ENCODE results near the gene KCTD12.
"Not testable (repeated sequence)": the region's sequence is repeated elsewhere in the genome, so short reads cannot be mapped to it uniquely, and the experiment has no call there.

KCTD12 gene

DNA sequence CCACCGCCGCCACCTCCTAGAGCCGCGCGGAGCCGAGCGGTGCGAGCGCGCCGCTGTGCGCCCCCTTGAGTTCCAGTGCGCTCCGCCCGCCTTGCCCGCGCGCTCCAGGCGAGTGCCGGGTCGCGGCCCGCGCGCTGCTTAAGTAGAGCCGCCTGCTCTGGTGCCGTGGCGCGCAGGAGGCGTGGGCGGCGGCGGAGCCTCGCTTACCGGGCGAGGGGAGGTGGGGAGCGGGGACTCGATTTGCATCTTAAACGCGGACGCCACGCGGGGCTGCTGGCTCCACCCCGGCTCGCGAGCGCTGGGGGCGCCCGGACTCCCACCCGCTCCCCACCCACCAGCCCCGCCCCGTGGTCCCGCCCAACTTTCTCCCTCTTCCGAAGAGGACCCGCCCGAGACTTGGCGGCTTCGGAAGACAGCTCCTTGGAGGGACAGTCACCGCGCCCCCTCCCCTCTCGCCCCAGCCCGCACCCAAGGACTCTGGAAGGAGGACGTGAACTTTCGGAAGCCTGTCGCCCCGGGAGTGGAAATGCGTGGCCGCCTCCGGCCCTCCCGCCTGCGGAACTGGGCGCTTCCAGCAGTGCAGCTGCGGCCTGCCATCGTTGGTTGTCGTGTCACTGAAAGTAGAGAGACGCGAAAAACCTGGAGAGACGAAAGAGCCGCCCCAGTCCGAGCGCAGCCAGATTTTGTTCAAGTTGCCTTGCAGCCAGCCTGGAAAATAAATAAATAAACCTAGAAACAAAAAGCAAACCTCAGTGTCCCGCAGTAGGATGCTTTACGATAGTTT lies at the start of gene KCTD12:
Gene KCTD12, minus strand, starts transcription at position 114 of the 784 bp plus-strand sequence. CDS start 257 bp downstream, outside the sequence.
- DNase-seq (ENCODE audit: low read depth) = no peak

DNA sequence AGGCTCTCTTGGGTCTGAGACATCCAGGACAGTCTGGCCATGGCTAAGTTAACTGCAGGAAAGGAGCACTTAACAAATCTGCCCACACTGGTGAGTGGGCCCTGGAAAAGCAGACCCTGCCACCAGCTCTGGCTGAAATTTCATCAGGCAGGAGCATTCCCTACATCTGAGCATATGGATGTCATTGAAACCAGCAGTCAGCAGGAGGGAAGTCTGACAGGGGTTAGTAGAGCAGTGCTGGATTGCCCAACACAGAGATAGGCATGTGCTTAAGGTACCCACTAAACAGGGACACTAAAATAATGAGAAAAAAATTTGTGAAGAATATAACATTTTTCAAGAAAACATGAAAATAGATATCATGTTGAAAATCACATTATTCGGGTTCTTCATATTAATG lies 48.5 kb upstream of the KCTD12 start:
- DNase-seq (ENCODE audit: low read depth) = no peak

DNA sequence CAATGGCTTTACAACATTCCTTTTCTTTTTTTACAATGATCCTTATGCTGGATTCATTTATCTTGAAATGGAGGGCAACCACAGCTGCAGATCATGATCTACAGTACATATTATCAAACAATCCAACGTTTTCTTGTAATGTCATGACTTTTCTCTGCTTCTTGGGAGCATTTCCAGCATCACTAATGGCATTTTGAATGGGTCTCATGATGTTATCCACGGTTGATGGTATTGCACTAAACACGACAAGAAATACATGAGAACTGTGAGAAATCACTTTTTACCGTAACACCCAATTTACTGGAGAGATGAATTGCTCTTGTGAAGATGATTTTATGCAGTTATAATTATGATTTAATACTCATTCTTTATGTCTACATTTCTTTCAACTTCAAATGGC lies 45.9 kb upstream of the KCTD12 start:
- DNase-seq (ENCODE audit: low read depth) = no peak

- DNase-seq (ENCODE audit: low read depth) = no peak
Measured at GRCh38 chr13:76929851-76930374, 43.7 kb upstream of the KCTD12 start.

GRCh38 chr13:76929320-76929719 lies 43.1 kb upstream of the KCTD12 start:
- DNase-seq (ENCODE audit: low read depth) = no peak

DNA sequence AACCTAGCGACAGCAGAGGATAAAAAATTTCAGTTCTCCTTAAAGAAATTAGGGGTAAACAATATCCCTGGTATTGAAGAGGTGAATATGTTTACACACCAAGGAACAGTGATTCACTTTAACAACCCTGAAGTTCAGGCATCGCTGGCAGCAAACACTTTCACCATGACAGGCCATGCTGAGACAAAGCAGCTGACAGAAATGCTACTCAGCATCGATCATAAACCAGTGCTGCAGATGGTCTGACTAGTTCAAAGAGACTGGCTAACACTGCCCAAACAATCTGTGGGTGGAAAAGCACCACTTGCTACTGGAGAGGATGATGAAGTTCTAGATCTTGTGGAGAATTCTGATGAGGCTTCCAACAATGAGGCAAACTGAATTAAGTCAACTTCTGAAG lies 42.3 kb upstream of the KCTD12 start:
- no peak for DNase-seq (ENCODE audit: low read depth)

GRCh38 chr13:76927955-76928354 lies 41.8 kb upstream of the KCTD12 start:
- no peak for DNase-seq (ENCODE audit: low read depth)

GRCh38 chr13:76925115-76925514 lies 38.9 kb upstream of the KCTD12 start:
- no peak for DNase-seq (ENCODE audit: low read depth)

GRCh38 chr13:76921516-76921915 lies 35.3 kb upstream of the KCTD12 start:
- no peak for DNase-seq (ENCODE audit: low read depth)

DNA sequence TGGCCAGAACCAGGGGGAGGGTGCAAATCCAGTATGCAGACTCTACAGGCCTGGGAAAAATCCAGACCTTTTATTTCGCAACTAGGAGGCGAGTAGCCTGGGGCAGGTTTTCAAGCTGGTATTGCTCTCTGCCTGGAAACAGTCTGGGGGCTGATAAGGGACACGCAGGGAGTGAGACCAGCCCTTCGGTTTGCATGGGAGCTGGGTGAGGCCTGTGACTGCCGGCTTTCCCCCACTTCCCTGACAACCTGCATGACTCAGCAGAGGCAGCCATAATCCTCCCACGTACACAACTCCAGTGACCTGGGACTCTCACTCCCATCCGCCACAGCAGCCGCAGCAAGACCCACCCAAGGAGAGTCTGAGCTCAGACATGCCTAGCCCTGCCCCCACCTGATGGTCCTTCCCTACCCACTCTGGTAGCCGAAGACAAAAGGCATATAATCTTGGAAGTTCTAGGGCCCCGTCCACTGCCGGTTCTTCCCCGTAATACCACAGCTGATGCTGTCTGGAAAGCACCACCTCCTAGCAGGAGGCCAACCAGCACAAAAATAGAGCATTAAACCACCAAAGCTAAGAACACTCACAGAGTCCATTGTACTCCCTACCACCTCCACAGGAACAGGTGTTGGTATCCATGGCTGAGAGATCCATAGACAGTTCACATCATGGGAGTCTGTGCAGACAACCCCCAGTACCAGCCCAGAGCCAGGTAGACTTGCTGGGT lies 31.7 kb upstream of the KCTD12 start:
- DNase-seq (ENCODE audit: low read depth) = not testable (repeated sequence)

DNA sequence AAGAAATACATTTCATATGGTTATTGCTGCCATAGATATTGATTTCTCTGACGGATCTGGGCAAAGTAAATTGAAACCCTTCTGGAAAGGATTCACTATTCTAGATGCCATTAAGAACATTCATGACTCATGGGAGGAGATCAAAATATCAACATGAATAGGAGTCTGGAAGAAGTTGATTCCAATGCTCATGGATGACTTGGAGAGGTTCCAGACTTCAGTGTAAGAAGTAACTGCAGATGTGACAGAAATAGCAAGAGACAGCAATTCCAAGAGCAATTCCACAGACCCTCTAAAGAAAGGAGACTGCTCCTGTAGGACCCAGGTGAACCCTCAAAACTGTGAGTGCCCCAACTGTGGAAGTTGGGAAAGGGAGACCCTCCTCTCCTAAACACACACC lies 30.9 kb upstream of the KCTD12 start:
- no peak for DNase-seq (ENCODE audit: low read depth)

- no peak for DNase-seq (ENCODE audit: low read depth)
Measured at GRCh38 chr13:76913898-76914297, 27.7 kb upstream of the KCTD12 start.

- DNase-seq (ENCODE audit: low read depth) = no peak
Measured at GRCh38 chr13:76912476-76912875, 26.3 kb upstream of the KCTD12 start.

GRCh38 chr13:76904507-76904906 lies 18.3 kb upstream of the KCTD12 start:
- DNase-seq (ENCODE audit: low read depth) = no peak

DNA sequence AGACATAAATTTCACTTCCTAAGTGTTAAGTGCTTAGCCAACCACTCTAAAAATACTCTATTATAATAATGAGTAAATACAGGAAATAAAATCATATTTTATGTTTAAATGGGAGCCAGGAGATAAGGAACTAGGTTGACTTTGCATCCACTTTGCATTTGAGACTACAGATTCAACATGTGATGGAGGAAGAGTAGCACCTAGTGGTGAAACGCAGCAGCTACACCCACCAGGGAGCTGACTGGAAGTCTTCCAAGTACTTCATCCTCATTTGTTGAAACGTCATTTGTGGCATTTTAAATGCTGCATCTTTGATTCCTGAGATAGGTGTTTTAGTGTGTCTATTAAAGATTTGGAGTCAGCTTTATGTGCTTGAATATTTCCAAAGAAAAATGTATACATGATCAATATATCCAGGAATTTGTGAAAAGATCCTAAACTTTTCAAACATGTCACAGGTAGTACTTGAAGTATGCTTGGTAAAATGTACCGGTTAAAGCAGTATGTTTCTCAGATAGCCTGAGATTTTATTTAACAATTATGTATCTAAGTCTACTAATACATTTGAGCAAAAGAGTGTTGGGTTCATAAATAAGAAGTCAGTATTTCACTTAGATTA lies 17.4 kb upstream of the KCTD12 start:
- DNase-seq (ENCODE audit: low read depth) = no peak

DNA sequence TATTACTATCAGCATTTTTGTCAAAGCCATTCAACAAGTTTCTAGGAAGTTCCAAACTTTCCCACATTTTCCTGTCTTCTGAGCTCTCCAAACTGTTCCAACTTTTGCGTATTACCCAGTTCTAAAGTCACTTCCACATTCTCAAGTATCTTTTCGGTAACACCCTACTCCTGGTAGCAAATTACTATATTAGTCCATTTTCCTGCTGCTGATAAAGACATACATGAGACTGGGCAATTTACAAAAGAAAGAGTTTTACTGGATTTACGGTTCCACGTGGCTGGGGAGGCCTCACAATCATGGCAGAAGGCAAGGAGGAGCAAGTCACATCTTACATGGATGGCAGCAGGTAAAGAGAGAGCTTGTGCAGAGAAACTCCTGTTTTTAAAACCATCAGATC lies 12.9 kb upstream of the KCTD12 start:
- not testable (repeated sequence) for DNase-seq (ENCODE audit: low read depth)

DNA sequence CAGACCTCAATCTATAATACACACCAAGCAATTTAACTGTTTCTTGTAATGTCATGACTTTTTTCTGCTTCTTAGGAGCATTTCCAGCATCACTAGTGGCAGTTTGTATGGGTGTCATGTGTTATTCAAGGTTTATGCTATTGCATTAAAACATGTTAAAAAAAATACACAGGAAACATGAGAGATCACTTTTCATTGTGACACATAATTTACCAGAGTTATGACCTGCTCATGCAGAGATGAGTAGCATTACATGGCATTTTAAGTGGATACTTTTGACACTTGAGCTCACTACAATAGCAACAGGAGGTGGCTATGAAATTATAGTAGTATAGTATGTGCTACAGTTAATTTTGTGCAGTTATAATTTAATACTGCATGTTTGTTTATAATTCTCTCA lies 11.0 kb upstream of the KCTD12 start:
- DNase-seq (ENCODE audit: low read depth) = not testable (repeated sequence)

DNA sequence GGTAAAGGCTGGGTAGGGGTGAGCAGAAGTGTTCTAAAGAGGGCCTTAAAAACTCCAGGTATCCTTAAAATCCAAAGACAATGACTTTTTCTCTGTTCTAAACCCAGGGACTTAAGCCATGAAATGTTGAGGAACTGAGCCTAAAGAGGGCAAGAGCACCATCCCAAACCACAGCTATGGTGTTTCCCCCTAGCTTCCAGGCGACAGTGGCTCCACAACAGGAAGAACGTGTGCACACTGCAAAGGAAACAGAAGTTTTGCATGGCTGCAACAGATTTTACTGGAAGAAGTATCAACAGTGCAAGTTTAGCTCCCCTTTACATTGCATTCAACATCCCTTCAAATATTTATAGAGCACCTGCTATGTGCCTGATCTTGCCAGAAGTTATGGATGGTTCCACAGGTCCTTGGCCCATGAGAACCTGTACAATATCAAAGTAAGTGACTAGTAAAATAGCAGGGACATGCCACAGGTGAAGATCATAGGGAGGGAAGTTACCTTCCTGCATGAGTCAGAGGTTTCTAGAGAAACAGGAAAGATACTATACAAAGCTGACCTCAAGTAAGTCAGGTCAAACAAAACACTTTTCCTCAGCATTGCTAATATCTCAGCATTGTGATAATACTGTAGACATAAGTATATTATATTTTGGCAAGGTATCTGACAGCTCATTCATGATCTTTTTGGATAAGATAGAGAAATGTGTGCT lies 8.4 kb upstream of the KCTD12 start:
- DNase-seq (ENCODE audit: low read depth) = no peak

- no peak for DNase-seq (ENCODE audit: low read depth)
Measured at GRCh38 chr13:76892488-76892887, 6.3 kb upstream of the KCTD12 start.

GRCh38 chr13:76890021-76890420 lies 3.8 kb upstream of the KCTD12 start:
- DNase-seq (ENCODE audit: low read depth) = no peak

DNA sequence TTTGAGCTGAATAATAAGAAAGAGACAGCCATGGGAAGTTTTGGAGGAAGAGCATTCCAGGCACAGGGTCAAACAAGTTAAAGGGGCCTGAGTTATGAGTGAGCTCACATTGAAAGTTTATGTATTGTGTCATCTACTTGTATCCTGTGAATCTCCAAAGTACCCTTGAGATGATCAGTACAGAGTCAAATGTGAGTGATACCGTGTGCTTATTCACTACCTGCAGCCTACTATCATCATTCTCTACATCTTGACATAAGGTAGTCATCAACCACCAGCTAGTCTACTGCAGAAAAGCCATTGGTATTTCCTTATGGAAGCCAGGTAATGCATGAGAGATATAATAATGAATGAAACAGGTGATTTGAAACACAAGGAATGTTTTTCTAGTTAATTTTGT lies 3.0 kb upstream of the KCTD12 start:
- no peak for DNase-seq (ENCODE audit: low read depth)

- no peak for DNase-seq (ENCODE audit: low read depth)
Measured at GRCh38 chr13:76888421-76888820, 2.2 kb upstream of the KCTD12 start.
